ENCODE measurements around the gene SORD. TPM values are rescaled to one million over a fixed set of nuclear protein-coding genes. Genes with fewer than 3 reads are reported as not detected.

The SORD gene
- total RNA-seq, 1 donor from 2014 or later: 10.5 TPM

GRCh38 chr15:45093013-45093412 lies 70.0 kb downstream of the SORD start:
- TF ChIP-seq CTCF (IDR thresholded peaks at IDR 0.05): no peak
- DNase-seq (no peak), ATAC-seq (no peak)
- no peaks in the 10 kb centered on the region for H3K4me1 ChIP-seq
- H3K36me3 ChIP-seq: no peaks in the 10 kb centered on the region
- intact Hi-C loops (cut with DNase I): no loop called here
- H3K9me3 ChIP-seq: no peaks in the 10 kb centered on the region
- H3K27ac ChIP-seq: no peak overlapping the region
- no peaks in the 10 kb centered on the region for H3K27me3 ChIP-seq (ENCODE audit: low read depth)
- H3K4me3 ChIP-seq: no peak overlapping the region

- no peak overlapping the region for H3K4me3 ChIP-seq
- no peak for DNase-seq
- ATAC-seq: no peak
- H3K9me3 ChIP-seq: no peaks in the 10 kb centered on the region
- H3K36me3 ChIP-seq: no peaks in the 10 kb centered on the region
- intact Hi-C loops (cut with DNase I): no loop called here
- H3K27ac ChIP-seq: no peak overlapping the region
- no peak for TF ChIP-seq CTCF (IDR thresholded peaks at IDR 0.05)
- no peaks in the 10 kb centered on the region for H3K27me3 ChIP-seq (ENCODE audit: low read depth)
- H3K4me1 ChIP-seq: no peaks in the 10 kb centered on the region
Measured at GRCh38 chr15:45093622-45094357, 70.8 kb downstream of the SORD start.

GRCh38 chr15:45094358-45094730 lies 71.3 kb downstream of the SORD start:
- no peaks in the 10 kb centered on the region for H3K36me3 ChIP-seq
- no peak overlapping the region for H3K4me3 ChIP-seq
- no peaks in the 10 kb centered on the region for H3K4me1 ChIP-seq
- no peaks in the 10 kb centered on the region for H3K27me3 ChIP-seq (ENCODE audit: low read depth)
- H3K9me3 ChIP-seq: no peaks in the 10 kb centered on the region
- TF ChIP-seq CTCF (IDR thresholded peaks at IDR 0.05): no peak
- DNase-seq (no peak), ATAC-seq (no peak)
- intact Hi-C loops (cut with DNase I): no loop called here
- H3K27ac ChIP-seq: no peak overlapping the region

GRCh38 chr15:45095661-45096060 lies 72.7 kb downstream of the SORD start:
- DNase-seq (no peak), ATAC-seq (no peak)
- Histone ChIP-seq H3K4me1 (no peaks in the 10 kb centered on the region), H3K27me3 (ENCODE audit: low read depth) (no peaks in the 10 kb centered on the region), H3K4me3 (no peak overlapping the region), H3K27ac (no peak overlapping the region), H3K9me3 (no peaks in the 10 kb centered on the region), H3K36me3 (no peaks in the 10 kb centered on the region)
- intact Hi-C loops (cut with DNase I): no loop called here
- TF ChIP-seq CTCF (IDR thresholded peaks at IDR 0.05): no peak

GRCh38 chr15:45097466-45097865 lies 74.5 kb downstream of the SORD start:
- H3K9me3 ChIP-seq: no peaks in the 10 kb centered on the region
- no peaks in the 10 kb centered on the region for H3K27me3 ChIP-seq (ENCODE audit: low read depth)
- no peak overlapping the region for H3K27ac ChIP-seq
- TF ChIP-seq CTCF (IDR thresholded peaks at IDR 0.05): no peak
- intact Hi-C loops (cut with DNase I): no loop called here
- H3K4me3 ChIP-seq: no peak overlapping the region
- no peaks in the 10 kb centered on the region for H3K4me1 ChIP-seq
- DNase-seq: no peak
- no peaks in the 10 kb centered on the region for H3K36me3 ChIP-seq
- no peak for ATAC-seq

Measured in lower lobe of right lung (tissue), 2 donors.